GM11168 (cell line): ENCODE results near the gene MX1.

Experiments
- in situ Hi-C: fragments of 300-500 bp; cut with MboI; formaldehyde crosslinking; loops from one replicate; pipeline ENCODE4 v1.12.0; 2022; ENCODE audit warnings: low sequenced_read_pairs; ENCODE audit not compliant: unreplicated experiment

Gene MX1

GRCh38 chr21:41482980-41483379, 56.9 kb downstream of the MX1 start:
- in situ Hi-C loops = no loop called here

GRCh38 chr21:41483415-41483814, 57.4 kb downstream of the MX1 start:
- in situ Hi-C loops = no loop called here

- in situ Hi-C loops = no loop called here
Observed at GRCh38 chr21:41483973-41484372, 57.9 kb downstream of the MX1 start.

GRCh38 chr21:41487082-41487481, 61.0 kb downstream of the MX1 start:
- in situ Hi-C loops = no loop called here

- in situ Hi-C loops = no loop called here
Observed at GRCh38 chr21:41488080-41488479, 62.0 kb downstream of the MX1 start.

DNA sequence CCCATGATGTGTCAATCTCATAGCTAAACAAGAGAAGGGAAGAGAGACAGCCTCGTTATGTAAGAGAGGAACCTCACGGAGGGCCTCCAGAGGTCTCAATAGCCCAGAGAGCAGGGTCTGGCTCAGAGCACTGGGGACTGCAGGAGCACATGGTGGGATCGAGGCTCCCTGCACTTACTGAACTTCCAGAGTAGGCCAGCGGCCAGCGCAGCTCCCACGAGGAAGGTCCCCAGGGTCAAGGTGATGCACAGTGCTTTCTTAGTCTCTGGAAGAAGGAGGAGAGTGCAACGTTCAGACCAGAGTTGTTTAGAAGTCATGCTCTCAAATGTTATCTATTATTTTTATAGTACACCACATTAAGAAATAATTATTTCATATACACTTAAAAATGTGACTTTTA, 63.3 kb downstream of the MX1 start:
- in situ Hi-C loops = no loop called here

GRCh38 chr21:41490330-41490729, 64.3 kb downstream of the MX1 start:
- in situ Hi-C loops = no loop called here

GRCh38 chr21:41491412-41491811, 65.4 kb downstream of the MX1 start:
- in situ Hi-C loops = no loop called here

- in situ Hi-C loops = no loop called here
Observed at GRCh38 chr21:41494242-41494641, 68.2 kb downstream of the MX1 start.

GRCh38 chr21:41497008-41497407, 71.0 kb downstream of the MX1 start:
- in situ Hi-C loops = no loop called here

DNA sequence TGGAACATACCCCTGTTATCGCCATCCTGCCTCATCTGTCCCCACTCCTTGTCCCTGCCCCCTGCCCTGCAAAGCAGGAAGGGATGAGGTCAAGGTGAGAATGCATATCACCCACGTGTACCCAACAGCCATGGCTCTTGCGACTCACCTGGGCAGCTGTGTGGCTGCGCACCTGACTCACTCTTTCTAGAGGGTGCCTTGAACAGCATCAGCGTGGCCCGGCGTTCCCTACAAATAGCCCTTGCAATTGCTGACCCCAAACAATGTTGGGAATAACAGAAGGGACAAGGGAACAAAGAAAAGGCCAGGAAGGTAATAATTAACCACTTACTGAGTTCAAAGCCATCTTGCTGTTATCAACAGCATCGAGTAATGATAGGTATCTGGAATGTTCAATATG, 71.7 kb downstream of the MX1 start:
- in situ Hi-C loops = no loop called here

GRCh38 chr21:41499920-41500319, 73.9 kb downstream of the MX1 start:
- in situ Hi-C loops = no loop called here

GRCh38 chr21:41500363-41500762, 74.3 kb downstream of the MX1 start:
- in situ Hi-C loops = no loop called here

- in situ Hi-C loops = no loop called here
Observed at GRCh38 chr21:41500931-41501381, 74.9 kb downstream of the MX1 start.

GRCh38 chr21:41501919-41502318, 75.9 kb downstream of the MX1 start:
- in situ Hi-C loops = no loop called here

GRCh38 chr21:41503331-41503730, 77.3 kb downstream of the MX1 start:
- in situ Hi-C loops = no loop called here

DNA sequence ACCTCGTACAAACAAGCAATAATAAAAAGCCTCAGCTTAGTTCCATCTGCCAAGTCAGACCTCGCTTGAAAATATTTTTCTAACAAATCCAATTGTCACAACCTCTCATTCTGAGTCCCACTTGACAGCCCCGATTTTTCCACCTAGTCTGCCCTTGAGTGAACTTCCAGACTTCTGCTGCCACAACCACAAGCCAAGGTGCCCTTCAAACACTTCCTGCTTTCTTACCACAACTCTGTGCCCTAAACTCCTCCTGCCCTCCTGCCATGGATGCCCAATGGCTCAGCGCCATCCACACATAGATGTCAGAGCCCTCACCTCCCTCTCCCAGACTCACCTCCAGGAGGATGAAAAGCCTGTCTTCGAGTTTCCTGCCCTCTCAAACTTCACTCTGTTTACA, 78.0 kb downstream of the MX1 start:
- in situ Hi-C loops = no loop called here

DNA sequence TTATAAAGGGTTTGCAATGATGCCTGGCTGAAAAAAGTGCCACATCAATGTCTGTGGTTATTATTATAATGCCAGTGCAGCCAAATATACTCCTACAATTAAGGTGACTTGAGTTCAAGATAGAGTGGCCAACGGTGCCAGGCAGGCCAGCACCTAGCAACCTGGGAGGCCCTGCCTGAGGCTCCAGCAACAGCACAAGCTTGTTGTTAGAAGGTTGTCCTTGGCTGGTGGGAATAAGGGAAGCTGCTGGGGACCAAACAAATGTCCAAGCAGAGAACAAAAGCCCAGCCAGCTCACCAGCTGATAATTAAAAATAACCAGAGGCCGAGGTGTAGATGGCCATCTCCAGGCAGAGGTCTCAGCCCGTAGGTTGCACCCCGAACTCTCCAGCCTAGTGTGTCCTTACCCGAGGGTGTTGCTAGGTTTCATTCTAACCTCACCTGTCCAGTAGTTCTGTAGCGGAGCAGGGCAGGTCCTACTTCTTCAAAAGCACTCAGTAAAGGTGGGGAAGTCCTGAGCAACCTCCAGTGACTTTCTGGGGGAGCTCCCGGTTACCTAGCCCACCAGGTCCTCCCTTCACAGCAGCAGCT, 80.1 kb downstream of the MX1 start:
- in situ Hi-C loops = no loop called here

DNA sequence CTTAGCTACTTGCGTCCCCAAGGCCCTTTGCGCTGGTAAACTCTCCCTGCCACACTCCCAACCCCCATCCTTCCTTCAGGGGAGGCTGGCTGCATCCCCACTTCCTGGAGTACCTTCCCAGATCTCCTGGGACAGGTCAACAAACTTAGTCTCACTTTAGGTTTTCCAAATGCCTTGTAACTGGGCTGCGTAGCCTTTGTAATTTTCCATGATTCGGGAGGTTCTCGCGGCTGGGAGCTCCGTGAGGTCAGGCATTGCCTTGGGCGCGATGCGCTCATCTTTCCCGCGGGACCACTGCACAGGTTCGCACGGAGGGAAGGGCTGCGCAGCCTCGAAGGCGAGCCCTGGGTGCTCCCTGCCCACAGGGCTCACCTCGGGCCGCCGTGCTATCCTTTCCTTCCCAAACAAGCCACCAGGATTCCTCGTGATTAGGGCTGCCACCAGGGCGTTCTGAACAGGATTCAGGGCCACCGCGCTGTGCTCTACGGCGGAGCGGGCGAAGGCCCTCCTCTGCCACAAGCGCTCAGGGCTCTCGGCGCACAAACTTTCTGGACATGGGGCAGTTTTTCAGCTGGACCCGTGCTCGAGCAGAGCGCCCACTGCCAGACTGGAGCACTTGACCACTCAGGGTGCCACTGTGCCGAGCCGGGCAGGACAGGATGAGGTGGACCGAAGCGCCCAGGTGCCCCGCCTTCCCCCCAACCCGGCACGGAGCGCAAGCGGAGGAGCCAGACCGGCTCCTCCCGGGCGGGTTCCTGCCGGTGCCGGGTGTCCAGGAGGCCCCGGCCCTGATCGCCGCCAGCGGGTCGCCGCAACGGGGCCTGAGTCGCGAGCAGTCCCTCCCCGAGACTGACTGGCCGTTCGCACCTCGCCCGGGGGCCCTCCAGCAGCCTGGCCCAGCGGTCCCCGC, 80.8 kb downstream of the MX1 start:
- in situ Hi-C loops = no loop called here

DNA sequence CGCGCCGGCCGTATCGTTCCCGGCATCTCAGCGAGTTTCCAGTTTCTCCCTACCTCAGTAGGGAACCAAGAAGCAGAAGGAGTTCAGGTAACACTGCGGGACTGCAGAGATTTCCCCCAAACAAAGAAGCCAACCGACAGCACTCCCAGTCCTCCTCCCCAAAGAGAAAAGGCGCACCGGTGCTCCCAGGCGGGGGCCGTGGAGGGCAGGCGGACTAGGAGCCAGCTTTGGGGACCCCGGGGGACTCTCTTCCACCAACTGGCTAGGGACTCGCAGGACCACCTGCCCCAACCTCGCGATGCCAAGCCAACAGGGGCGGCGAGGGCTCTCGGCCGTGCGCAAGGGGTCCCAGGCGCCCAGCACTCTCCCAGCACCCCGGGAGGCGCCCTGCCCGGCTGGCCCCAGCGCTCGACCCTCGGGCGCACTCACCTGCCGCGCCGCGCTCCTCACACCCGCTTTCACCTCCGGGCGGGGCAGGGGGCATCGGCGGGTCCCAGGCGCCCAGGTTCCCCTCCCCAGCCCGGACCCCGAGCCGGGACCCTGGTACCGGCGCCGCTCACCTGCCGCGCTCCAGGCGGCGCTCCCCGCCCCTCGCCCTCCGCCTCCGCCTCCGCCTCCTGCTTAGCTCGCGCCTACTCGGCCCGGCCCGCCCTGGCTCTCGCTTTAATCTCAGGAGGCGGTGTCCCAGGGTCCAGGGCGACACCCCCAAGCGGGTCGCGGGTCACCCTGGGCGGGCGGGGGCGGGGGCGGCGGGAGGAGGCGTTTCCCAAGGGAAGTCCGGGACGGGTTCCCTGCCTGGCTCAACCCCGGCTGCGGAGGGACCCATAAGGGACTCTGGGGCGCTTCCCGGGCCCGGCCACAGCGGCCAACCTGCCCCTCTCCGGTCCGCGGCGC, 81.7 kb downstream of the MX1 start, which contains the start of gene TMPRSS2:
Gene TMPRSS2 (minus strand): TSS at position 638 of the 894 bp plus-strand sequence. CDS start 10,025 bp downstream, outside the sequence.
- in situ Hi-C loops = no loop called here
